ENCODE results near the gene N4BP2L1.

DNA sequence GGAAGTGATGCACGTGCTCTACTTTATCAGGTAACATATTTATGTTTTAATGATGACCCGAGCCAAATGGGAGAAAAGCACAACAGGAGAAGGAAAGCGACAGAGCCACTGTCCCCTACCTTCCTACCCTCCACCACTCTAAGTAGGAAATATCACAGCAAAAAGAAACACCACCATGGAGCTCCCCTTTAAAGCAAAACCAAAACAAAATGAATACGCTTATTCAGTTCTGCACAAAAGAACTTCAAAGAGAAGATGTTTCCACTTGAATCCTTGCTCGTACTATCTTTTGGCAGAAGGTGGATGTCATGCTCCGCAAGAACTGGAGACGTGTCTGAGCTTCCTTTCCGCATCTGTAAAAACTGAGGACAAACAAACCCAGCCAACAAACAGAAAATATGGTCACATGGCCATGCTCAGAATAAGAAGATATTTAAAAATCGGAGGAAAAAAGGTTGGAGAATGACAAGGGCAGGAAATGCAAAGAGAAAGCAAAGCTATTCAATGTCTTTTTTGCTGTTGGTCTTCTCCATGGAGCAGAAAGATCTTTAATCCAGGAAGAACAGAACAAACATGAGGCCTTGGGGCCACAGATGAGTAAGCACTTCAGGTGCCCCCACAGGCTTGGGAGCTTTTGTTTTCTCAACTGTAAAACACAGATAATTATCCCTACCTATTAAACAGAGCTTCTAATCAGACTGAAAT lies 19.5 kb downstream of the N4BP2L1 start:
- no peak for TF ChIP-seq CTCF (IDR thresholded peaks at IDR 0.05)
- TF ChIP-seq POLR2A (IDR thresholded peaks at IDR 0.05) = no peak
